ENCODE data around the gene SPRR5.

GRCh38 chr1:152980676-152981075 is 33.7 kb downstream of the SPRR5 start:
- TF ChIP-seq ZNF274 (IDR thresholded peaks at IDR 0.05; ENCODE audit: low read depth, low read length) (no peak), YY1 (IDR thresholded peaks at IDR 0.05; ENCODE audit: insufficient read depth, insufficient read length) (no peak), SUZ12 (IDR thresholded peaks at IDR 0.05; ENCODE audit: extremely low read depth, insufficient read depth, insufficient read length) (no peak)
